ENCODE measurements around the gene TACR2. TPM values are rescaled to one million over a fixed set of nuclear protein-coding genes. Genes with fewer than 3 reads are reported as not detected.

The TACR2 gene
- total and polyA plus RNA-seq, 2 experiments from 2014 or later: not detected

GRCh38 chr10:69417542-69417941 lies 824 bp upstream of the TACR2 start:
- Histone ChIP-seq H4K20me1 (replicated peaks; ENCODE audit: insufficient read depth) (no peaks in the 10 kb centered on the region), H3K4me3 (no peak overlapping the region), H3K9me2 (ENCODE audit: insufficient read depth) (no peaks in the 10 kb centered on the region), H3F3A (replicated peaks; ENCODE audit: low read depth) (no peaks in the 10 kb centered on the region), H3K27ac (ENCODE audit: low read depth) (no peak overlapping the region), H3K4me1 (ENCODE audit: insufficient read depth) (no peaks in the 10 kb centered on the region), H2AFZ (0 out of 2 replicates have a peak overlapping the region, but pooled peaks have one; percentile 14), H3K36me3 (ENCODE audit: insufficient read depth) (no peaks in the 10 kb centered on the region), H3K27me3 (ENCODE audit: insufficient read depth) (no peaks in the 10 kb centered on the region), H3K79me2 (replicated peaks; ENCODE audit: insufficient read depth) (no peaks in the 10 kb centered on the region), H3K4me2 (no peak overlapping the region)
- Mint-ChIP-seq H3K9me3 (no peaks in the 10 kb centered on the region), H3K4me3 (no peak overlapping the region), H3K4me1 (peaks cover 5% of the 10 kb centered on the region), H3K27me3 (ENCODE audit: insufficient read depth, low read depth, poor library complexity) (peaks cover 10% of the 10 kb centered on the region), H3K27ac (no peak overlapping the region), H3K36me3 (ENCODE audit: low read depth) (no peaks in the 10 kb centered on the region)
- no peak for DNase-seq (ENCODE audit: low spot score)
- ATAC-seq: no peak
- TF ChIP-seq, protein P1, sequence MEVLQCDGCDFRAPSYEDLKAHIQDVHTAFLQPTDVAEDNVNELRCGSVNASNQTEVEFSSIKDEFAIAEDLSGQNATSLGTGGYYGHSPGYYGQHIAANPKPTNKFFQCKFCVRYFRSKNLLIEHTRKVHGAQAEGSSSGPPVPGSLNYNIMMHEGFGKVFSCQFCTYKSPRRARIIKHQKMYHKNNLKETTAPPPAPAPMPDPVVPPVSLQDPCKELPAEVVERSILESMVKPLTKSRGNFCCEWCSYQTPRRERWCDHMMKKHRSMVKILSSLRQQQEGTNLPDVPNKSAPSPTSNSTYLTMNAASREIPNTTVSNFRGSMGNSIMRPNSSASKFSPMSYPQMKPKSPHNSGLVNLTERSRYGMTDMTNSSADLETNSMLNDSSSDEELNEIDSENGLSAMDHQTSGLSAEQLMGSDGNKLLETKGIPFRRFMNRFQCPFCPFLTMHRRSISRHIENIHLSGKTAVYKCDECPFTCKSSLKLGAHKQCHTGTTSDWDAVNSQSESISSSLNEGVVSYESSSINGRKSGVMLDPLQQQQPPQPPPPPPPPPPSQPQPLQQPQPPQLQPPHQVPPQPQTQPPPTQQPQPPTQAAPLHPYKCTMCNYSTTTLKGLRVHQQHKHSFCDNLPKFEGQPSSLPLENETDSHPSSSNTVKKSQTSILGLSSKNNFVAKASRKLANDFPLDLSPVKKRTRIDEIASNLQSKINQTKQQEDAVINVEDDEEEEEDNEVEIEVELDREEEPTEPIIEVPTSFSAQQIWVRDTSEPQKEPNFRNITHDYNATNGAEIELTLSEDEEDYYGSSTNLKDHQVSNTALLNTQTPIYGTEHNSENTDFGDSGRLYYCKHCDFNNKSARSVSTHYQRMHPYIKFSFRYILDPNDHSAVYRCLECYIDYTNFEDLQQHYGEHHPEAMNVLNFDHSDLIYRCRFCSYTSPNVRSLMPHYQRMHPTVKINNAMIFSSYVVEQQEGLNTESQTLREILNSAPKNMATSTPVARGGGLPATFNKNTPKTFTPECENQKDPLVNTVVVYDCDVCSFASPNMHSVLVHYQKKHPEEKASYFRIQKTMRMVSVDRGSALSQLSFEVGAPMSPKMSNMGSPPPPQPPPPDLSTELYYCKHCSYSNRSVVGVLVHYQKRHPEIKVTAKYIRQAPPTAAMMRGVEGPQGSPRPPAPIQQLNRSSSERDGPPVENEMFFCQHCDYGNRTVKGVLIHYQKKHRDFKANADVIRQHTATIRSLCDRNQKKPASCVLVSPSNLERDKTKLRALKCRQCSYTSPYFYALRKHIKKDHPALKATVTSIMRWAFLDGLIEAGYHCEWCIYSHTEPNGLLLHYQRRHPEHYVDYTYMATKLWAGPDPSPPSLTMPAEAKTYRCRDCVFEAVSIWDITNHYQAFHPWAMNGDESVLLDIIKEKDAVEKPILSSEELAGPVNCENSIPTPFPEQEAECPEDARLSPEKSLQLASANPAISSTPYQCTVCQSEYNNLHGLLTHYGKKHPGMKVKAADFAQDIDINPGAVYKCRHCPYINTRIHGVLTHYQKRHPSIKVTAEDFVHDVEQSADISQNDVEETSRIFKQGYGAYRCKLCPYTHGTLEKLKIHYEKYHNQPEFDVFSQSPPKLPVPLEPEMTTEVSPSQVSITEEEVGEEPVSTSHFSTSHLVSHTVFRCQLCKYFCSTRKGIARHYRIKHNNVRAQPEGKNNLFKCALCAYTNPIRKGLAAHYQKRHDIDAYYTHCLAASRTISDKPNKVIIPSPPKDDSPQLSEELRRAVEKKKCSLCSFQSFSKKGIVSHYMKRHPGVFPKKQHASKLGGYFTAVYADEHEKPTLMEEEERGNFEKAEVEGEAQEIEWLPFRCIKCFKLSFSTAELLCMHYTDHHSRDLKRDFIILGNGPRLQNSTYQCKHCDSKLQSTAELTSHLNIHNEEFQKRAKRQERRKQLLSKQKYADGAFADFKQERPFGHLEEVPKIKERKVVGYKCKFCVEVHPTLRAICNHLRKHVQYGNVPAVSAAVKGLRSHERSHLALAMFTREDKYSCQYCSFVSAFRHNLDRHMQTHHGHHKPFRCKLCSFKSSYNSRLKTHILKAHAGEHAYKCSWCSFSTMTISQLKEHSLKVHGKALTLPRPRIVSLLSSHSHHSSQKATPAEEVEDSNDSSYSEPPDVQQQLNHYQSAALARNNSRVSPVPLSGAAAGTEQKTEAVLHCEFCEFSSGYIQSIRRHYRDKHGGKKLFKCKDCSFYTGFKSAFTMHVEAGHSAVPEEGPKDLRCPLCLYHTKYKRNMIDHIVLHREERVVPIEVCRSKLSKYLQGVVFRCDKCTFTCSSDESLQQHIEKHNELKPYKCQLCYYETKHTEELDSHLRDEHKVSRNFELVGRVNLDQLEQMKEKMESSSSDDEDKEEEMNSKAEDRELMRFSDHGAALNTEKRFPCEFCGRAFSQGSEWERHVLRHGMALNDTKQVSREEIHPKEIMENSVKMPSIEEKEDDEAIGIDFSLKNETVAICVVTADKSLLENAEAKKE (CRISPR knock-in tag; IDR thresholded peaks at IDR 0.05): no peak
- TF ChIP-seq ZNF331 (CRISPR knock-in tag; IDR thresholded peaks at IDR 0.05; ENCODE audit: low read depth) (no peak), ETS1 (IDR thresholded peaks at IDR 0.05) (no peak), CREB1 (CRISPR knock-in tag; IDR thresholded peaks at IDR 0.05; ENCODE audit: low read depth) (no peak), JUNB (IDR thresholded peaks at IDR 0.05; ENCODE audit: unreplicated experiment) (no peak), EZH2 (IDR thresholded peaks at IDR 0.05; ENCODE audit: low read depth, unreplicated experiment) (no peak), EZH2phosphoT487 (IDR thresholded peaks at IDR 0.05; ENCODE audit: unreplicated experiment) (no peak), ZNF114 (CRISPR knock-in tag; IDR thresholded peaks at IDR 0.05) (no peak), NANOG (IDR thresholded peaks at IDR 0.05; ENCODE audit: borderline replicate concordance) (no peak), POLR2AphosphoS5 (IDR thresholded peaks at IDR 0.05; ENCODE audit: low read depth) (no peak), CTCF (conservative IDR thresholded peaks at IDR 0.05; ENCODE audit: low read depth in 2 of 2) (no peak), STAT1 (IDR thresholded peaks at IDR 0.05; ENCODE audit: unreplicated experiment) (no peak)
- TF ChIP-seq, protein P2, sequence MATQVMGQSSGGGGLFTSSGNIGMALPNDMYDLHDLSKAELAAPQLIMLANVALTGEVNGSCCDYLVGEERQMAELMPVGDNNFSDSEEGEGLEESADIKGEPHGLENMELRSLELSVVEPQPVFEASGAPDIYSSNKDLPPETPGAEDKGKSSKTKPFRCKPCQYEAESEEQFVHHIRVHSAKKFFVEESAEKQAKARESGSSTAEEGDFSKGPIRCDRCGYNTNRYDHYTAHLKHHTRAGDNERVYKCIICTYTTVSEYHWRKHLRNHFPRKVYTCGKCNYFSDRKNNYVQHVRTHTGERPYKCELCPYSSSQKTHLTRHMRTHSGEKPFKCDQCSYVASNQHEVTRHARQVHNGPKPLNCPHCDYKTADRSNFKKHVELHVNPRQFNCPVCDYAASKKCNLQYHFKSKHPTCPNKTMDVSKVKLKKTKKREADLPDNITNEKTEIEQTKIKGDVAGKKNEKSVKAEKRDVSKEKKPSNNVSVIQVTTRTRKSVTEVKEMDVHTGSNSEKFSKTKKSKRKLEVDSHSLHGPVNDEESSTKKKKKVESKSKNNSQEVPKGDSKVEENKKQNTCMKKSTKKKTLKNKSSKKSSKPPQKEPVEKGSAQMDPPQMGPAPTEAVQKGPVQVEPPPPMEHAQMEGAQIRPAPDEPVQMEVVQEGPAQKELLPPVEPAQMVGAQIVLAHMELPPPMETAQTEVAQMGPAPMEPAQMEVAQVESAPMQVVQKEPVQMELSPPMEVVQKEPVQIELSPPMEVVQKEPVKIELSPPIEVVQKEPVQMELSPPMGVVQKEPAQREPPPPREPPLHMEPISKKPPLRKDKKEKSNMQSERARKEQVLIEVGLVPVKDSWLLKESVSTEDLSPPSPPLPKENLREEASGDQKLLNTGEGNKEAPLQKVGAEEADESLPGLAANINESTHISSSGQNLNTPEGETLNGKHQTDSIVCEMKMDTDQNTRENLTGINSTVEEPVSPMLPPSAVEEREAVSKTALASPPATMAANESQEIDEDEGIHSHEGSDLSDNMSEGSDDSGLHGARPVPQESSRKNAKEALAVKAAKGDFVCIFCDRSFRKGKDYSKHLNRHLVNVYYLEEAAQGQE (IDR thresholded peaks at IDR 0.05; ENCODE audit: unreplicated experiment): no peak

All from GM23338 (cell line).